ENCODE data around the gene RBM33. TPM values are rescaled to one million over a fixed set of nuclear protein-coding genes. Genes with fewer than 3 reads are reported as not detected.
A peak's percentile ranks its signal among the peaks of the same experiment; 100 is the strongest.
"Not testable (repeated sequence)": the region's sequence is repeated elsewhere in the genome, so short reads cannot be mapped to it uniquely, and the experiment has no call there.

Gene RBM33
- polyA plus RNA-seq, 1 experiment = 5.0 TPM

- Histone ChIP-seq H3K36me3 (ENCODE audit: control insufficient read depth, insufficient read depth, low read length) (no peaks in the 10 kb centered on the region), H3K4me3 (ENCODE audit: low read depth, low read length) (no peak overlapping the region), H3K27me3 (ENCODE audit: control insufficient read depth, insufficient read depth, low read length) (peaks cover 44% of the 10 kb centered on the region)
- DNase-seq (ENCODE audit: low read depth) = no peak
- TF ChIP-seq CTCF (IDR thresholded peaks at IDR 0.05; ENCODE audit: insufficient read depth, low read depth, low read length) = no peak
- ChIA-PET CTCF (interaction anchor here (1.0 to 1.6 kb wide), 3 partner anchors 9 to 1002 kb away, joined by 3 to 5 read pairs (median 3); no protein-coding TSS in a partner anchor), POLR2A (no interaction called here)
Measured at GRCh38 chr7:155814316-155815276, 170.1 kb downstream of the RBM33 start.

GRCh38 chr7:155815332-155816191, 171.1 kb downstream of the RBM33 start:
- no peak for DNase-seq (ENCODE audit: low read depth)
- ChIA-PET CTCF (interaction anchor here (0.6 to 1.3 kb wide), 4 partner anchors 10 to 1190 kb away, joined by 3 to 4 read pairs (median 3); no protein-coding TSS in a partner anchor), POLR2A (no interaction called here)
- Histone ChIP-seq H3K27me3 (ENCODE audit: control insufficient read depth, insufficient read depth, low read length) (peaks cover 36% of the 10 kb centered on the region), H3K4me3 (ENCODE audit: low read depth, low read length) (no peak overlapping the region), H3K36me3 (ENCODE audit: control insufficient read depth, insufficient read depth, low read length) (no peaks in the 10 kb centered on the region)
- TF ChIP-seq CTCF (IDR thresholded peaks at IDR 0.05; ENCODE audit: insufficient read depth, low read depth, low read length) = peak; percentile 70

GRCh38 chr7:155816192-155816508, 171.7 kb downstream of the RBM33 start:
- peaks cover 30% of the 10 kb centered on the region for H3K27me3 ChIP-seq (ENCODE audit: control insufficient read depth, insufficient read depth, low read length)
- H3K36me3 ChIP-seq (ENCODE audit: control insufficient read depth, insufficient read depth, low read length) = no peaks in the 10 kb centered on the region
- ChIA-PET CTCF (interaction anchor here (0.6 to 1.3 kb wide), 3 partner anchors 17 to 1190 kb away, joined by 3 to 4 read pairs (median 3); no protein-coding TSS in a partner anchor), POLR2A (no interaction called here)
- no peak overlapping the region for H3K4me3 ChIP-seq (ENCODE audit: low read depth, low read length)
- DNase-seq (ENCODE audit: low read depth) = no peak
- TF ChIP-seq CTCF (IDR thresholded peaks at IDR 0.05; ENCODE audit: insufficient read depth, low read depth, low read length) = no peak

GRCh38 chr7:155816996-155817395, 172.5 kb downstream of the RBM33 start:
- no peak for DNase-seq (ENCODE audit: low read depth)
- Histone ChIP-seq H3K36me3 (ENCODE audit: control insufficient read depth, insufficient read depth, low read length) (no peaks in the 10 kb centered on the region), H3K27me3 (ENCODE audit: control insufficient read depth, insufficient read depth, low read length) (peaks cover 22% of the 10 kb centered on the region), H3K4me3 (ENCODE audit: low read depth, low read length) (no peak overlapping the region)
- no peak for TF ChIP-seq CTCF (IDR thresholded peaks at IDR 0.05; ENCODE audit: insufficient read depth, low read depth, low read length)
- ChIA-PET POLR2A (no interaction called here), CTCF (interaction anchor here (1.3 kb wide), 1 partner anchor 18 kb away, joined by 4 read pairs; no protein-coding TSS in a partner anchor)

- CTCF ChIA-PET = not testable (repeated sequence)
Measured at GRCh38 chr7:155817515-155817914, 173.1 kb downstream of the RBM33 start.

More at GRCh38 chr7:155817515-155817914, 173.1 kb downstream of the RBM33 start:
- DNase-seq (ENCODE audit: low read depth); POLR2A ChIA-PET; H3K36me3 ChIP-seq (ENCODE audit: control insufficient read depth, insufficient read depth, low read length); H3K4me3 ChIP-seq (ENCODE audit: low read depth, low read length): not testable (repeated sequence)
- peaks cover 17% of the 10 kb centered on the region for H3K27me3 ChIP-seq (ENCODE audit: control insufficient read depth, insufficient read depth, low read length)
